Measurements from ENCODE around the gene SOCS2.
"Not testable (repeated sequence)": the region's sequence is repeated elsewhere in the genome, so short reads cannot be mapped to it uniquely, and the experiment has no call there.

Gene SOCS2

DNA sequence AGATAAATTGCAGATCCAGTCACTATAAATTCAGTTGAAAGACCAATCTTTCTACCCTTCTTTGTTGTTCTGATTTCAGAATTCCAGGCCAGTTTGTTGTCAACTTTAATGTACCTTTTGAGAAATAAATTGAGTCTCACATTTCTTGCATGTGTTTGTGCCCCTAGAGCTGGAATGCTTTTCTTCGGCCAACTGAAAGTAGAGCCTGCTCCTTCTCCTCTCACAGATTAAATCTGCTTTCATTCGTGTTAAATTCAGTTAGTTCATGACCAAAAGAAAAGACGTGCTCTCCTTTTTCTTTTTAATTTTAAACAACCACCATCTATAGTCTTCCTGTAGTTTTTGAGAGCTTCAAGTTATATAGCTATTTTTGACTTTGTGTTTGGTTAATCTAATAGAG, 22.9 kb downstream of the SOCS2 start:
- DNase-seq: no peak

DNA sequence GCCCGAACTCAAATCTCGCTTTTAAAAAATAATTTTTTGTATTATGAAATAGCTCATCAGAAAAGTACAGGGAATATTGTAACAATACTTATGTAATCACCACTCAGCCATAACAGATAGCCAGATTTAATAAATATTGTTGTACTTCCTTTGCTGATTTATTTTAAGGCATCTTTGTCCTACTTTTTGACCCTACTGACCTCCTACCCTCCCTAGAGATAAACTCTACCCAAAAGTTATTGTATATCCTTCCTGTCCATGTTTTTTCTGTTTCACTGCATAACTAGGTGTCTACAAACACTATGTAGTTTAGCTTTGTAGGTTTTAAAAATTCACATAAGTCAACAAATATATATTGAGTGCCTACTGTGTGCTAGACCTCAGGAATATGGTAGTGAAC, 25.1 kb downstream of the SOCS2 start:
- DNase-seq: no peak

DNA sequence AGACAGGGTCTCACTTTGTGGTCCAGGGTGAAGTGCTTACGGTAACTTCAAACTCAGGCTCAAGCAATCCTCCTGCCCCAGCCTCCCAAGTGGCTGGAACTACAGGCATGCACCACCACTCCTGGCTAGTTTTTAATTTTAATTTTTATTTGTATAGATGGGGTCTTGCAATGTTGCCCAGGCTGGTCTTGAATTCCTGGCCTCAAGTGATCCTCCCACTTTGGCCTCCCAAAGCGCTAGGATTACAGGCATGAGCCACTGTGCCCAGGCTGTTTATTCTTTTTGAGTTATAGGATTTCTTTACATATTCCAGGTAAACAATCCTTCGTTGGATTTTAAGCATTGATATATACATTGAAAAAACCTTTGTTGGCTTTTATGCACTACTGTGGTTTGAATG, 26.7 kb downstream of the SOCS2 start:
- DNase-seq: no peak

DNA sequence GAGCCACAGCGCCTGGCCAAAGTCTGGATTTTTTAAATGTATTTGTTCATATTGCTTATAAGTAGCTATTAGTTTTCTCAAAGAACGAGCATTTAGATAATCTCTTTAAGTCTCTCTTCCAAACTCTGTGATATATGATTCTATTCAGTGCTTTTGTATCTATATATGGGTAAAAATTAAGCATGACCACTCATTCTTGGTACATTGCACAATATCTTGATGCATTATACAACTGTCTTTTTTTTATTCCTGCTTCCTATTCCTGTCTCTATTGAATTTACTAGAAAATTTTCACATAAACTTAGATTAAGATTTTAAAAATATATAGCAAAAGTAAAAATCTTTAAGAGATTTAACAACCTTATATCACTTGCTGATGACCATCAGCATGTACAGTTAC, 29.1 kb downstream of the SOCS2 start:
- DNase-seq: no peak

DNA sequence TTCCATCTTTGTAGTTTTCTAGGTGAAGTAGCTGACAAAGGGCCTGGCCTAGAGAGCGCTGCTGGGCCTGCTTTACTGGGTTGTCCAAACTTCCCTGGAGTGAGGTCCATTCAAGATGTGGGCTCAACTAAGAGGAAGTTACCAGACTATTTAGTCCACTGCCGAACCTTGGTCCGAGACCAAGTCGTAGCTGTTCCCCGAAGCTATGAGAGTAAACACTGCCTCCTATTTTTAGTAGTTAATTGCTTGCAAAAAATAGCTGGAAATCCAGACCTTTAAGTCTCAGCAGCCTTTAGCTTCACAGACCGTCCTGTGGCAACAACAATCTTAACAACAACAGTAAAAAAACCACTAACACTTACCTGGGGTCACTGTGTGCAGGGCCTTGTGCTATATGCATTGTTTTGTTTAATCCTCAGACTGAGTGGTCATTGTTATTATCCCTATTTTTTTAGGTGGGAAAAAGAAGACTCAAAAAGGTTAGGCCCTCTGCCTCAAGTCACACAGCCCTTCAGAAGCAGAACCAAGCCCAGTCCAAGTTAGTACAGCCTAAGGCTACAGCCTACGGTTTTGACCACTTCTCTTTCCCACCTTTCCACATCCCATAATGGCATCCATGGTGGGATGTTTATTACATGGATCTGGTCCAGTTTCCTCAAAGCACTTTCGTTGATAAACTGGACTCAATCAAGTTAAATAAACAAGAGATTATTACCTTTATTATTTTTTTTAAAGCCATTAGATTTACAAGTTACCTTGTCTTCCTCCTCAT, 30.6 kb downstream of the SOCS2 start:
- DNase-seq: no peak

DNA sequence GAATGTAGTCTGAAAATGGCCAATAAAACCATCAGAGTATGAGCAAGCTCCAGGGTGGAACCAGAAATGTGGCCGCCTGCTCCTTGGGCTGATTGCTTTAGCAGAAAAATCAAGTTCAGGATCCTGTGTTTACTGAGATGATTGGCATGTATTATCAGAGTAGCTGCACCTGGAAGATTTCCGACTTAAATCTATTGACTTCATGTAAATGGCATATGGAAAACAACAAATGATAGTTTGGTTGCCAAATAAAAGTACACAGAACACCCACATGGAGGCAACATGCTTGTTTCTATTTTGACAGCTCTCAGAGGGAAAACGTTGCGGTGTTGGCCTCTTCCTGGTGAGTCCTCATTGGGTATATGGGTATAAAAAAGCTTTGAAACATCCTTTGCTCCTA, 31.3 kb downstream of the SOCS2 start:
- DNase-seq: no peak

DNA sequence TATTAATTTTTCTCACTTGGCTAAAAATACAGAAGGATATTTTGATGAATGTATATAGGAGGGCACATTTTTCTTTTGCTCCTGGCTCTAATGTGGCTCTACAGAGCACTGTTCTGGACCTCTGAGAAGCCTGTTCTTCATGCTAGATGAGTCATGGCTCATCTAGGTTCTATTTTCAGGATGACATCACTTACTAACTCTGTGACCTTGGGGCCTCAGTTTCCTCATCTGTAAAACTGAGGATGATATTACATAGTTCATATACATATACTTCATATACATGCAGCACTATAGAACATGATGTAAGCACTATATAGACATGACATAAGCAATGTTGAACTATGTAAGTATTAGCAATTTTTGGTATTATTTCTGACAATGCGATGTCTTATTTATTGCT, 35.8 kb downstream of the SOCS2 start:
- no peak for DNase-seq

DNA sequence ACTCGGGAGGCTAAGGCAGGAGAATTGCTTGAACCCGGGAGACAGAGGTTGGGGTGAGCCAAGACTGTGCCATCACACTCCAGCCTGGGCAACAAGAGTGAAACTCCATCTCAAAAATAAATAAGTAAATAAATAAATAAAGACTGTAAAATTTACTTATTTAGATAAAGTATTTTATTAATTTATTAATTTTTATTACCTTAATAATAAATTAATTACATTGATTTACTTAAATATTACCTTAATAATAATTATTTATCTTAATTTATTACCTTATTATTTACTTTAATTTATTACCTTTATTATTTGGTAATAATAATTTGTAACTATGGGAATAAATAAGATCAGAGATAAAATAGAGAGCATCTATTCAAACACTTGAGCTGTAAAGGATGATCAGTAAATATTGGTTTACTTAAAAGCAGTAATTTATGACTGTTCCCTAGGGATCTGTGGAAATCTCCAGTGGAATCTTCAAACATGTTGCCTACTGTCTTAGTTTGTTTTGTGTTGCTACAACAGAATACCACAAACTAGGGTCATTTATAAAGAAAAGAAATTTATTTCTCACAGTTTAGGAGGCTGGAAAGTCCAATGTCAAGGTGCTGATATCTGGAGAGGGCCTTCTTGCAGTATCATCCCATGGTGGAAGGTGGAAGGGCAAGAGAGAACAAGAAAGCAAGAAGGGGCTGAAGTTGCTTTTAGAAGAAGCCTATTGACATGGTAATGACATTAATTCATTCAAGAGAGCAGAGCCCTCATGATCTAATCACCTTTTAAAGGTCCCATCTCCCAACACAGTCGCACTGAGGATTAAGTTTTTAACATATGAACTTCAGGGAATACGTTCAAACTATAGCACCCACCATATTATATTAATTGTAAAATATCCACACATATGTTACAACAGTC, 37.1 kb downstream of the SOCS2 start:
- DNase-seq: no peak

DNA sequence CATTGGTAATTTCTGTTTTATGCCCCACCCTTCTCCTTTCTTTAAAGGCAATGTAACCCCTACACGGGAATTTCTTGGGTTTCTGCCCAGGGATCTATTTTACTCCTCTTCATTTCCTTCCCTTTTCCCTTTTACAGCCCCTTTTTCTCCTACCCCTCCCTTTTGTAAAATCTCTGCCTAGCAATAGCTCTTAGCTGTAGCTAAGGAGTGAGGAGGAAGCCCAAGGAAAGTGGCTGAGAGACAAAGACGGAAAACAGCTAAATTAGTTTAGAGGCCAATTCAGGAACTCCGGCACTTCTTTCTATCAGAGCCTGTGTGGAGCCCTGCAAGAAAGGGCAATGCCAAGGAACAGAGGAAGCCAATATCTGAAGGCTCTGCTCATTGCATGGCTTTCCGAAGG, 40.3 kb downstream of the SOCS2 start:
- no peak for DNase-seq

DNA sequence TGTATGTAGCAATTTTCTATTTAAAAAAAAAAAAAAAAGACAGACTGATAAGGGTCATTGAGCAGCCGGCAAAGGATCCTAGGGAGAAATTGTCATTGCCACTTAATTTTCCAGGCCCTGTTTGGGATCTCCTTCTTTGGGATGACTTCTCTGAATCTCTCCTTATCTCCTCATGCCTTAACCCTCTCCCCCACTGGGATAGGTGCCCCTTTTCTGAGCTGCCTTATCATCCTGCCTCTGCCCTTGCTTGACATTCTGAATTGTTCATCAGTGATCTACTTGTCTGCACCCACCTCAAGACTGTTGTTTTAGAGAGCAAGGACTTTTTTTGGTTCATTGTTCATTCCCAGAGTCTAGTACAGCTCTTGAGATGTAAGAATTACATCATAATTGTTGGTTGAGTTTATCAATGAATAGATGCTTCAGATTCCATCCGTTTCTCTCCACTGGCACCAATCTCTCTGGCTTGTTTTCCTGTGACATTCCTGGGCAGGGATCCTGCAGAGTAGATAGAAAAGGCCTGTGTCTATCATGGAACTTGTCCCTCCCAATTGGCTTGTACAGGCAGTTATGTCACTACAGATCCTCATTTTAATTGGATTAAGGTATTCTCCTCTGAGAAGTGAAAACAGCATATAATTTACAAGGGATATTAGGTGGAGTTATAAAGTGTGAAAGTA, 42.6 kb downstream of the SOCS2 start:
- DNase-seq: no peak

DNA sequence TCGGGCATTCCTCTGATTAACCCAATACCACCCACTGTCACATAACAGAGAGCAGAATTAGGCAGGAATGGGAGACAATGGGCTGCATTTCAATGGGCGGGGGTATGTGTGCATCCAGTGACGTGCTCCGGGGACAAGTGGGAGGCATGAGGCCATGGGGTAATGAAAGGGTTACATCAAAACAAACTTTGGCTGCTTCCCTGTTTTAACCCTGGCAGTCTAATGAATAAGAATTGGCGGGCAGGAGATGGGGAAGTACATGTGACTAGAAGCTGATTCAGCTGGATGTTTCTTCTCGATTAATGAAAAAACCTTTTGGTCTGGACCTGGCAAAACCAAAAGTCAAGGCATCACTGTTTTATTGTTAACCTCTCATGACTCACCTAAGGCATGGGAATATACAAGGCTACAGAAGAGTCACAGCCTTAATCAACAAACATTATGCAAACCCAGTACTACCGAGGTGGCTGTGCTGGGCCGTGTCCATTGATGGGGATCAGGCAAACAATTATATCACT, 44.2 kb downstream of the SOCS2 start:
- DNase-seq: no peak

DNA sequence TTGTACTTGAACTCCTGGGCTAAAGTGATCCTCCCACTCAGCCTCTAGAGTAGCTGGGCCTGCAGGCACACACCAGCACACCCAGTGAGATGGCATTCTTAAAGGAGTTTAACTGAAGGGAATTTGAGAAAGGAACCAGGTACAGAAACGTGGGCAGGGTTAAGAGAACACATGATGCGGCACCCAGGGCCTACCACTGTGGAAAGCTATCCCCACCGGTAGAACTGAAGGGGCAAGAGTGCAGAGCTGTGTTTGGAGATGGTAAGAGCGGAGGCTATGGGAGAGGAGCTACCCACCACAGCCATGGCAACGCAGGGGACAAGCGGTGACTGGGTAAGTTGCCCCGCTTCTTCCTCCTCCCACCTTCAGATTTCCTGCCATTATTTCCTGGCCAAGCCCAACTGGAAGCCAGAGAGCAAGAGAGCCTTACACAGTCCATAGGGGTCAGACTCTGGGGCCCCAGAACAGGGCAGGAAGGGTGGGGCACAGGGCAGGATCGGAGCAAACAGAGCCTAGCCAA, 46.5 kb downstream of the SOCS2 start:
- DNase-seq: no peak

DNA sequence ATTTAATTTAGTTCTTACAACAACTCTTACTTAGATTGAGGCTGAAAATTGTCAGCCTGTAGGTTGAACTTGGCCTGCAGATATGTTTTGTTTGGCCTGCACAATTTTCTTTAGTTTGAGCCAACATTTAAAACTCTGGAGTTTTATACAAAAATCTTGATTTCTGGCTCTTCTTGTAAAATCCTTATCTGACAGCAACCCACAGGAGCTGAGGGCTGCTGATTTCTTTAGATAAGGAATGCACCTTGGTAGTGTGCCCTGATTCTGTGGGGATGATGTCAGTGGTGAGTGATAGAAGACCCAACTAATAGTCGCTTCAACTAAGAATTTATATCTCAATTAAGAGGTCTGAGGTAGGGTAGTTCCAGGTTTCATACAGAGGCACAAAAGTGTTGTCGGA, 49.5 kb downstream of the SOCS2 start:
- no peak for DNase-seq

DNA sequence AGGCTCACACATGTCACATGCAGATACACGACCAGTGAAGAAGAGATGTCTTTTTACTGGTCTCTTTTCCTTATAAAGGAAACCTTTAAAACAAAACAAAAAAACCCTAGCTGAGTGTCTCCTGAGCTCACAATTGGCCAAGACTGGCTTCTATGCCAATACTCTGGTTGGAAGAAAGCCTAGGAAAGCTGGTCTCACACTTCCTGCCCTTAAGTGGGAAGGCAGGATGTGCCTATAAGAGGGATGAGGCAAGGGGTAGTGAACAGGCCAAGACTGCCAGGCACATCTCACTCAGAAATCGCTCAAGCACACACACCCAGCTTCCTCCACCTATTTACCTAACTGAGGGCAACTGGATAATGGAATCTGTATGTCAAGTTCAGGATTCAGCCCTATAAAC, 50.0 kb downstream of the SOCS2 start:
- no peak for DNase-seq

DNA sequence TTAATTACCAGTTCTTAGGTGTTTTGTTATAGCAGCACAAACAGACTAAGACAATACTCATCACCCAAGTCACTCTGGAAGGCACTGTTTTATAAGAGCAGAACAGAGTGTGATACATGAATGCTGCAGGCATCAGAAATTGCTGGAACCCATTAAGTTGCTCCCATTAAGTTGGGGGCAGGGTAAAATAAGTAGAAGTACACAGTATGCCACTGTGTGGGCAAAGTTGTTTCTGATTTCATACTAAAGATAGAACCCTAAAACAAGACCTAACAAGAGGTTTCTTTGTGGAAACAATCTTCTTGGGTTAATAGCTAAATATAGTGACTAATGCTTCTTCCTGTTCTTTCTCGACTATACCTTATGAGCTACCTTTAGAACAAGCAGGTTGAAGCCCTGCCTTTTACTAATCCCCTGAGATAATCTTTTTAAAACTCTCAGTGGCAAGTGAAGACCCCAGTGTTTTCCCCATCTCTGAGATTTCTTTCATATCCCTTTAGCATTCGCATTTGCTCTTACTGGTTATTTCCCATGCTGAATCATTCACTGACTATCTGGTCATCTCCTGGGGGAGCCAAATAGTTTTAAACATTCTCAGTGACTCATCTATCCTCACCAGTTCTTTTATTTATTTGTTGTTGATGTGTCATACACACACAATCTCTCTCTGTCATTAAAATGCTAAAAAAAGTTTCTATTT, 52.3 kb downstream of the SOCS2 start:
- DNase-seq: no peak

DNA sequence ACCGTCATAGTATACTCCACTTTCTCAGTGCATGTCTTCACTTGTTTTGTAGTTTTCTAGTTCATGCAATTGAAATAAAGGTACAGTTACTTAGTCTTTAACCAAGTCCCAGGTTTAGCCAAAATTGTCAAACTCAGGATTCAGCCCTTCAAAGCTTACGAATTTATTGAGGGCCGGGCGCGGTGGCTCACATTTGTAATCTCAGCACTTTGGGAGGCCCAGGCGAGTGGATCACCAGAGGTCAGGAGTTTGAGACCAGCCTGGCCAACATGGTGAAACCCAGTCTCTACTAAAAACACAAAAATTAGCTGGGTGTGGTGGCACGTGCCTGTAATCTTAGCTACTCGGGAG, 52.8 kb downstream of the SOCS2 start:
- not testable (repeated sequence) for DNase-seq

DNA sequence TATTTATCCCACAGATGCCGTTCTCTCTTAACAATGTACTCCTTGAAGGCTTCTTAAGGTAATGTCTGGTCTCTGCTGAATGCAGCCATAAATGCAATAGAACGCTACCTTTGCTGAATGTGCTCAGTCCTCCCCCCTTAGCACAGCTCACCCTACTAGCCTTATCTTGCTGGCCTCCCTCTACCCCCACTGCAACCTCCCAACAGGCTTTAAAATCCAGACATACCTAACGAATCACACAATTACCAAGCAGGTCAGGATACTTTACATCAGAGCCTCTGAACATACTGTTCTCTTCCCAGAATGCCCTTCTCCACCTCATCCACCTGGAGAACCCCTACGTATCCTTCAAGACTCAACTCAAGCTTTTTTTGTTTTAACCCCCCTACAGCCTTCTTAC, 53.7 kb downstream of the SOCS2 start:
- DNase-seq: no peak
